ENCODE data around the gene GH1.
"Not testable (repeated sequence)": the region's sequence is repeated elsewhere in the genome, so short reads cannot be mapped to it uniquely, and the experiment has no call there.

GH1 gene

GRCh38 chr17:63918789-63919305, at the start of gene GH1:
Gene GH1, minus strand, starts transcription at chr17:63918839. Its CDS starts 63 bp downstream, at chr17:63918776.
- DNase-seq (ENCODE audit: low read depth in 2 of 2): not testable (repeated sequence)

GRCh38 chr17:63967953-63968352, 49.3 kb upstream of the GH1 start:
- no peak for DNase-seq (ENCODE audit: low read depth in 2 of 2)

- no peak for DNase-seq (ENCODE audit: low read depth in 2 of 2)
Measured at GRCh38 chr17:63966646-63967264, 48.1 kb upstream of the GH1 start.

- no peak for DNase-seq (ENCODE audit: low read depth in 2 of 2)
Measured at GRCh38 chr17:63963123-63963522, 44.5 kb upstream of the GH1 start.

GRCh38 chr17:63962298-63962744, 43.7 kb upstream of the GH1 start:
- DNase-seq (ENCODE audit: low read depth in 2 of 2): no peak

GRCh38 chr17:63961355-63962212, 42.9 kb upstream of the GH1 start:
- no peak for DNase-seq (ENCODE audit: low read depth in 2 of 2)

GRCh38 chr17:63960430-63960829, 41.8 kb upstream of the GH1 start:
- DNase-seq (ENCODE audit: low read depth in 2 of 2): no peak

GRCh38 chr17:63960006-63960405, 41.4 kb upstream of the GH1 start:
- DNase-seq (ENCODE audit: low read depth in 2 of 2): no peak

- no peak for DNase-seq (ENCODE audit: low read depth in 2 of 2)
Measured at GRCh38 chr17:63956296-63956920, 37.8 kb upstream of the GH1 start.

GRCh38 chr17:63955791-63956190, 37.2 kb upstream of the GH1 start:
- DNase-seq (ENCODE audit: low read depth in 2 of 2): no peak

GRCh38 chr17:63955232-63955631, 36.6 kb upstream of the GH1 start:
- DNase-seq (ENCODE audit: low read depth in 2 of 2): no peak

GRCh38 chr17:63954402-63955063, 35.9 kb upstream of the GH1 start:
- no peak for DNase-seq (ENCODE audit: low read depth in 2 of 2)

- DNase-seq (ENCODE audit: low read depth in 2 of 2): no peak
Measured at GRCh38 chr17:63950940-63951907, 32.6 kb upstream of the GH1 start.

GRCh38 chr17:63949576-63950250, 31.1 kb upstream of the GH1 start:
- no peak for DNase-seq (ENCODE audit: low read depth in 2 of 2)

- no peak for DNase-seq (ENCODE audit: low read depth in 2 of 2)
Measured at GRCh38 chr17:63948521-63948920, 29.9 kb upstream of the GH1 start.

- DNase-seq (ENCODE audit: low read depth in 2 of 2): no peak
Measured at GRCh38 chr17:63947711-63948330, 29.2 kb upstream of the GH1 start.

GRCh38 chr17:63946440-63947363, 28.1 kb upstream of the GH1 start:
- no peak for DNase-seq (ENCODE audit: low read depth in 2 of 2)

GRCh38 chr17:63945784-63946439, 27.3 kb upstream of the GH1 start:
- no peak for DNase-seq (ENCODE audit: low read depth in 2 of 2)
